ENCODE measurements around the gene KRT6B. TPM values are rescaled to one million over a fixed set of nuclear protein-coding genes. Genes with fewer than 3 reads are reported as not detected.

The KRT6B gene
- total RNA-seq, 1 donor from 2014 or later: not detected

DNA sequence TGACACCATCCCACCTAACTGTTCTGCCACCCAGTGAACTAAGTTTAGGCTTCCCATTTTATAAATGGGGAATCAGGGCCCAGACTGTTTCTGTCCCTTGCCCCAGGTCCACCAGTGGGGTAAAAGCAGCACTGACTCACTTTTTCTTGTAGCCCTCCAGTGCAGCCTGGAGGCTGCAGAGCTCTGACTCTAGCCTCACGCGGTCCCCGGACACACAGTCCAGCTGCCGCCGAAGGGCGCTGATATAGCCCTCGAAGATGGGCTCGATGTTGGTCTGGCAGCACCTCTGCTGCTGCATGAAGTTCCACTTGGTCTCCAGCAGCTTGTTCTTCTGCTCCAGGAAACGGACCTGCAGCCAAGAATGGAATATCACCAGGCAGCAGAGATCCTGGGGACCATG is 48.4 kb downstream of the KRT6B start:
- Mint-ChIP-seq H3K4me3 (no peak overlapping the region), H3K27ac (no peak overlapping the region), H3K27me3 (peaks cover 4% of the 10 kb centered on the region), H3K4me1 (no peaks in the 10 kb centered on the region), H3K9me3 (no peaks in the 10 kb centered on the region), H3K36me3 (ENCODE audit: low read depth) (no peaks in the 10 kb centered on the region)
- intact Hi-C loops (cut with micrococcal nuclease): no loop called here
- no peak for DNase-seq

DNA sequence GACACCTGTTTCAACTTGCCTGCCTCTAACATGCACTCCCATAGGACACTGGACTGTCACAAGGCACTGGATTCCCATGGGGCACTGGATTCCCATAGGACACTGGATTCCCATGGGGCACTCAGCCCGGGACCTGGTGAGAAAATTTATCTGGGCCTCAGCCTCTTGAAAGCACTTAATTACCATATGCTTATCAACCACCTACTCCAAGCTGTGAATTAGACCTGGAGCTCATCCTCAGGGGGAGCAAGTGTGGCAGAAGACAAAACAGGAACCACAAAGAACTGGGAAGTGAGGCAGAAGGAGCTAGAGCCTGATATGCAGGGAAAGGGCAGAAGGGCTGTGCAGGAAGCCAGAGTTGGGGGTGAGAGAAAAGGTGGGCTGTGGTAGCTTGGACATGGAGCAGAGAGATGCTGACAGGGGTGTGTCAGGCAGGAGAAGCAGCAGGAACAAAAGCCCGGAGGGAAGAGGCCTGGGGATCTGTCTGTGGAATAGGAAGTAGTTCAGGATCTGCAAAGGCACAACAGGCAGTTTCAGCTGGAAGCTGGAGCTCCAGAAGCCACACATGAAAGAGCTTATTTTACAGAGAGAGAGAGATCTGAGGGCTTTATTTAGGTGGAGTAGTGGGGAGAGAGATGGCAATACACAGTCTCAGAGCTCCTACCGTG is 48.9 kb downstream of the KRT6B start:
- H3K27ac Mint-ChIP-seq: no peak overlapping the region
- no peaks in the 10 kb centered on the region for H3K36me3 Mint-ChIP-seq (ENCODE audit: low read depth)
- H3K4me1 Mint-ChIP-seq: no peaks in the 10 kb centered on the region
- no peak overlapping the region for H3K4me3 Mint-ChIP-seq
- H3K9me3 Mint-ChIP-seq: no peaks in the 10 kb centered on the region
- intact Hi-C loops (cut with micrococcal nuclease): no loop called here
- H3K27me3 Mint-ChIP-seq: peaks cover 4% of the 10 kb centered on the region
- no peak for DNase-seq

- peaks cover 5% of the 10 kb centered on the region for H3K27me3 Mint-ChIP-seq
- DNase-seq: no peak
- H3K9me3 Mint-ChIP-seq: no peaks in the 10 kb centered on the region
- H3K27ac Mint-ChIP-seq: no peak overlapping the region
- intact Hi-C loops (cut with micrococcal nuclease): no loop called here
- H3K36me3 Mint-ChIP-seq (ENCODE audit: low read depth): no peaks in the 10 kb centered on the region
- H3K4me3 Mint-ChIP-seq: no peak overlapping the region
- no peaks in the 10 kb centered on the region for H3K4me1 Mint-ChIP-seq
Observed at GRCh38 chr12:52402377-52402776, 49.6 kb downstream of the KRT6B start.

DNA sequence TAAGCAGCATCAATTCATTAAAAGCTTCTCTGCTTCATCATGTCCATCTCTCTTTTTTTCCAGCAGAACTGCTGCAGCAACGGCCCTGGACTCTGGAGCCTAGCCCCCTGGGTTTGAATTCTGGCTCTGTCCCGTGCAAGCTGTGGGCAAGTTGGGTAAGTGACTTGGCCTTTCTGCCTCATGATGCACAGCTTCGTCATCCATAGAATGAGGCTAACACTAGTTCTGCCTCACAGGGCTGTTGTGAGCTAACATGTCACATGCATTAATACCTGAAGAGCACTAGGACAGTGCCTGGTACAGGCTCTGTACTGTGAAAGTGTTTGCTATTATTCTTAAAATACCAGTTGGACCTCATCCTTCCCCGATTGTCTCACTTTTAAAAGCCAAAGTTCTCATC is 50.0 kb downstream of the KRT6B start:
- intact Hi-C loops (cut with micrococcal nuclease): no loop called here
- no peaks in the 10 kb centered on the region for H3K4me1 Mint-ChIP-seq
- peaks cover 10% of the 10 kb centered on the region for H3K27me3 Mint-ChIP-seq
- DNase-seq: no peak
- H3K36me3 Mint-ChIP-seq (ENCODE audit: low read depth): no peaks in the 10 kb centered on the region
- H3K4me3 Mint-ChIP-seq: no peak overlapping the region
- no peak overlapping the region for H3K27ac Mint-ChIP-seq
- no peaks in the 10 kb centered on the region for H3K9me3 Mint-ChIP-seq

- Mint-ChIP-seq H3K4me1 (no peaks in the 10 kb centered on the region), H3K36me3 (ENCODE audit: low read depth) (no peaks in the 10 kb centered on the region), H3K4me3 (no peak overlapping the region), H3K27ac (no peak overlapping the region), H3K9me3 (no peaks in the 10 kb centered on the region), H3K27me3 (peaks cover 11% of the 10 kb centered on the region)
- DNase-seq: no peak
- intact Hi-C loops (cut with micrococcal nuclease): no loop called here
Observed at GRCh38 chr12:52401526-52401925, 50.4 kb downstream of the KRT6B start.

GRCh38 chr12:52400906-52401305 is 51.0 kb downstream of the KRT6B start:
- intact Hi-C loops (cut with micrococcal nuclease): no loop called here
- Mint-ChIP-seq H3K9me3 (no peaks in the 10 kb centered on the region), H3K4me1 (no peaks in the 10 kb centered on the region), H3K27ac (no peak overlapping the region), H3K36me3 (ENCODE audit: low read depth) (no peaks in the 10 kb centered on the region), H3K27me3 (peaks cover 11% of the 10 kb centered on the region), H3K4me3 (no peak overlapping the region)
- no peak for DNase-seq

- Mint-ChIP-seq H3K27me3 (peaks cover 11% of the 10 kb centered on the region), H3K4me1 (no peaks in the 10 kb centered on the region), H3K27ac (no peak overlapping the region), H3K9me3 (no peaks in the 10 kb centered on the region), H3K4me3 (no peak overlapping the region), H3K36me3 (ENCODE audit: low read depth) (no peaks in the 10 kb centered on the region)
- DNase-seq: no peak
- intact Hi-C loops (cut with micrococcal nuclease): no loop called here
Observed at GRCh38 chr12:52399756-52400155, 52.2 kb downstream of the KRT6B start.

GRCh38 chr12:52398176-52398575 is 53.8 kb downstream of the KRT6B start:
- Mint-ChIP-seq H3K4me1 (no peaks in the 10 kb centered on the region), H3K36me3 (ENCODE audit: low read depth) (no peaks in the 10 kb centered on the region), H3K27ac (no peak overlapping the region), H3K9me3 (no peaks in the 10 kb centered on the region), H3K4me3 (no peak overlapping the region), H3K27me3 (peaks cover 10% of the 10 kb centered on the region)
- DNase-seq: no peak
- intact Hi-C loops (cut with micrococcal nuclease): no loop called here

- Mint-ChIP-seq H3K4me3 (no peak overlapping the region), H3K27me3 (peaks cover 10% of the 10 kb centered on the region), H3K4me1 (no peaks in the 10 kb centered on the region), H3K27ac (no peak overlapping the region), H3K9me3 (no peaks in the 10 kb centered on the region), H3K36me3 (ENCODE audit: low read depth) (no peaks in the 10 kb centered on the region)
- intact Hi-C loops (cut with micrococcal nuclease): no loop called here
- no peak for DNase-seq
Observed at GRCh38 chr12:52396656-52397055, 55.3 kb downstream of the KRT6B start.

Other genes starting within 250 kb of the KRT6B start
- gene KRT7, start 218.9 kb downstream of the KRT6B start, total RNA-seq: 12.3 and 15.8 TPM in 2 replicates
- gene KRT86, start 177.5 kb downstream of the KRT6B start, total RNA-seq: 0.44 and 0.64 TPM in 2 replicates
- gene KRT81, start 160.6 kb downstream of the KRT6B start, total RNA-seq: not detected in 2 replicates
- gene KRT83, start 130.7 kb downstream of the KRT6B start, total RNA-seq: not detected in 2 replicates
- gene KRT85, start 84.7 kb downstream of the KRT6B start, total RNA-seq: not detected in 2 replicates
- not detected in 2 replicates for gene KRT84, start 66.5 kb downstream of the KRT6B start, total RNA-seq
- not detected in 2 replicates for gene KRT82, start 45.8 kb downstream of the KRT6B start, total RNA-seq
- gene KRT75, start 17.8 kb downstream of the KRT6B start, total RNA-seq: not detected in 2 replicates
- gene KRT6C, start 21.7 kb upstream of the KRT6B start, total RNA-seq: not detected in 2 replicates
- gene KRT6A, start 41.1 kb upstream of the KRT6B start, total RNA-seq: not detected in 2 replicates
- not detected in 2 replicates for gene KRT5, start 68.2 kb upstream of the KRT6B start, total RNA-seq
- gene KRT71, start 101.0 kb upstream of the KRT6B start, total RNA-seq: not detected in 2 replicates
- gene KRT74, start 121.7 kb upstream of the KRT6B start, total RNA-seq: not detected in 2 replicates
- 0.09 TPM in 1 of 2 replicates, not detected in the other for gene KRT72, start 149.3 kb upstream of the KRT6B start, total RNA-seq
- 0.09 TPM in 1 of 2 replicates, not detected in the other for gene KRT73, start 166.4 kb upstream of the KRT6B start, total RNA-seq
- gene KRT2, start 200.1 kb upstream of the KRT6B start, total RNA-seq: not detected in 2 replicates
- gene KRT1, start 228.3 kb upstream of the KRT6B start, total RNA-seq: not detected in 2 replicates

Data from activated CD4-positive, alpha-beta T cell treated with anti-CD3 and anti-CD28 coated beads, Interleukin-2, amount 10 ng/mL, durations not matched to agents 24 days and 14 days (primary cell).